Hematopoietic multipotent progenitor cell treated with erythropoietin and hydrocortisone succinate and interleukin-3 and kit ligand, for 4 days (in vitro differentiated cells): ENCODE results near the gene OTOF.

Source experiments
- DNase-seq: peaks from one replicate; pipeline ENCODE4 v3.0.0-alpha.2; 2015

The OTOF gene

DNA sequence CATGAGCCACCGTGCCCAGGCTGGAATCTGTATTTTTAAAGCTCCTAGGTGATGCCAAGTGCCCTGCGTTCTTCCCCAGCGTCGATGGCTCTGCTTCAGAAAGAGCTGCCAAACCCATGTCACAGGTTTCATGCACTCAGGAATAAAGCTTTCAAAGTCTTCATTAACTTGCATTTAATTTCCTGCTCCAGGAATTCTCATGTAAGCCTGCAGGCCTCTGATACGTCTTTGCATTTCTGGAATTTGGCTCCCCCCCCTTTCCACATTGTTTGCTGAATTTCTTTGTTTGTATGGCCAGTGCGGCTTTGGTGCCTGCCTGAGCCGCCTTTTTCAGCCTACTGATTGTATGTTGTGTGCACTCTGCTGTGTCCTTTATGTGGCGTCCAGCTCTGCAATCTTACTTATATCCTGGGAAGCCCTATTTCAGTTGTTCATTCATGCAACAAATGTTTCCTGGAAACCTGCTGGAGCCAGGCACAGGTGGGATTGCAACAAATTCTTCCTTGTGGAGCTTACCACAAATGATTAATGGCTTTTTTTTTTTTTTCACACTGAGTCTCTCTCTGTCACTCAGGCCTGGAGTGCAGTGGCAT is 17.9 kb upstream of the OTOF start:
- no peak for DNase-seq

GRCh38 chr2:26494891-26495290 is 17.0 kb upstream of the OTOF start:
- no peak for DNase-seq

DNA sequence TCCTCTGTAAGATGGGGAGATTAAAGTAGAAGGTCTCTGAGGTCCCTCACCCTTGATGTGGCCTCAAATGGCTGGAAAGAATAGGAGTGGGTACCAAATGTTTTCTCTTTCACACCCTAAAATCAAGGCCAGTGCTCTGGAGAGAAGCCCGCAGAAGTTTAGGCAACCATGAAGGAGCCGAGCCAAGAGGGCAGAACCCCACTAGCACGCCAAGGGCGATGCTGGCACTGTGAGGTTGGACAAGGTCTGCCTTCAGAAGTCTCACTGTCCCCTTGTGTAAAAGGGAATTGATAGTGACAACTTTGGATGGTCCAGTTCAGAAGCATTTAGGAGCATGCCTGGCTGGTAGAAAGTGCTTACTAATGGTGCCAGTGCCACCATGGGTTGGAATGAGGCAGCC is 16.3 kb upstream of the OTOF start:
- no peak for DNase-seq

DNA sequence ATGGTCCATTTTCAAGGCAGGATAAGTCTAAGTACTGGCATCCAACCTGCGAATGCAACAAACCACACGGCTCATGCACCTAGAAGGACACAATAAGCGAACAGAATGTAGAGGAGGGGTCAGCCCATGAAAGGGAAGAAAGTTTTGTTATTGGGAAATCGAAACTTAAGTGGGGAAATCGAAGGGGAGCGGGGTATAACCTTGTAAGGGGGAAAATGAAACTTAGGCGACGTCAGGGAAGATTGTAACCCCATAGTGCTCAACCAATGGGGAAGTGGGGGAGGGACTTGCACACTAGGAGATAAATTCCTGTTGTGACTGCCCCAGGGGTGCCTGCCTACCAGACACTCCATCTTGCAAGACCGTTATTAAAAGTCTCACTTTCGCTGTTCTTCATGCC is 15.6 kb upstream of the OTOF start:
- DNase-seq = no peak

DNA sequence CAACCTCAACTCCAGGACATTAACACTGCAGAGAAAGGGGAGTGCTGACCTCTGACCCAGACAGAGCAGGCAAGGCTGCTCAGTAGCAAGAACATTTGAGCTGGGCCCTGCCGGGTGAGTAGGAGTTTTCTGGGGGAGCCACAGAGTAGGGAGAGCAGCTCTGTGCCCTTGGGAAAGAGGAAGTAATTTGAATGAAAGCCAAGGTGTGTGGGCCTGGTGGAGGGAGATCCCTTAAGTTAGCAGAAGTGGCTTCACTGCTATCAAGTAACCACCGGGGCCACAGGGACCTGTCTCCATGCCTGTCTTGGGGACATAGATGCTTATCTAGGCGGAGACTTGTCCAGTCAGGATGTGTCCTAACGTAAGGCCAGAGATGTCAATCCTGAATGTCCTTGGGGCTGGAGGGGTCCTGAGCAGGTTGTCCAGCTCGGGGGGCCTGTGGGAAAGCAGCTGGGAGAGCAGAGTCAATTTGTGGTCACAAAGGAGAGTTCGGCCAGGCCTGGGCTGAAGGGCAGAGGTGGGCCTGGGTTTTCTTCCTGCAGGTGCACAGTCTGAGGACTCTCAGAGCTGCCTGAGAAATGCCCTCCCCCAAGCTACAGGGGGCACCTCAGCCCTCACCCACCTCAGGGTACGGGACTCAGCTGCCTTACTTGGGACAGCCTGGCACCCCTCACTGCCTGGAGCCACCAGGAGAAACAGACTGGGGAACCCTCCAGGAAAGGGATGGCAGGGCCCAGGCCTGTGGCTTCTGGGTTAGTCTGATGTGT is 15.0 kb upstream of the OTOF start:
- peak; percentile 57 for DNase-seq

GRCh38 chr2:26491563-26492167 is 13.7 kb upstream of the OTOF start:
- no peak for DNase-seq

GRCh38 chr2:26489213-26489850 is 11.4 kb upstream of the OTOF start:
- no peak for DNase-seq

DNA sequence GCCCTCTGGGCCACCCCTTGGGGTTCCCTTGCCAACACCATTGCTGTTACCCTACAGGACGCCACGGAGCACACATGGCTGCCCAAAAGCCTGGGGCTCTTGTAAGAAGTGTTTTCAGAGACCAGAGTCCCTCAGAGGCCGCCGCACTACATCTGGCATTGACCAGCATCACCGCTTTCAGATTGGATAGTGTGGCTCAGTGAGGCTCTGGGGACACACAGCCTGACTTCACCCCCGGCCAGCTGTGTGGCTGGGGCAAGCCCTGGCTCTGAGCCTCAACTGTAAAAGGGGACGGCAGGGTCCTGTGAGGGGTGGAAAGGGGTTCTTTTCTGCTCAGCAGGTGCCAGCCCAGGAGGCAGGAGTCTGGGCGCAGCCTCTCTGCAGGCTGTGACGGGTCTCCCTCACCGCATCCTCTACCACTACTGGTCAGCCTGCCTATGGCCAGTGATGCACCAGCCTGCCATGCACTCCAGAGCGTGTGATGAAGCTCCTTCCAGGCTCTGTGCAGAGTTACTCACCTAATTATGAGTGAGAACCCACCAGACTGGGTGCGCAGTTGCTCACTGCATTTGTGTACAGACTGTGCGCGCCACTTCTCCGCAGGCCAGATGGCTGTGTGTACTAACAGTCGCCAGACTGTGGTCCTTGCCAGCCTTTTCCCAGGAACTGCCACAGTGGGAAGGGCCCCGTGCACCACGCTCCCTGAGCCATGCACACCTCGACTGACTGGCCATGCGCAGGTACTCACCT is 10.7 kb upstream of the OTOF start:
- no peak for DNase-seq

GRCh38 chr2:26487192-26487591 is 9.3 kb upstream of the OTOF start:
- DNase-seq = no peak

DNA sequence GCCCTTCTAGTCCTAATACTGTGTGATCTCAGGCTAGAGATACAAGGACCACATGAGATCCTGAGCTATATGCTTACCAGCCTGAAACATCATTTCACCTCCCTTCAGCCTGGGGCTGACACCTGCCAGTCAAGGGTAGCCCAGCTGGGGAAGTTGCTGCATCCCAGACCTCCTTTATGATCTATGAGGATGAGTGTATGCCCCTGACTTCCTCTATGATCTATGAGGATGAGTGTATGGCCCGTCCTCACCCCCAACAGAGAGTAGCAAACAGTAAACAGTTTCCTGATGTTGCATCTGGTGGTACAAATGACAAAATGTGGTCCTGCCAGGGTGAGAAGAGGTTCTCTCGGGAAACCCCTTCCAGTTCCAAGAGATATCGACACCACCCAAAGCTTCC is 8.9 kb upstream of the OTOF start:
- no peak for DNase-seq

- no peak for DNase-seq
These were observed 7.9 kb upstream of the OTOF start for GRCh38 chr2:26485725-26486418.

DNA sequence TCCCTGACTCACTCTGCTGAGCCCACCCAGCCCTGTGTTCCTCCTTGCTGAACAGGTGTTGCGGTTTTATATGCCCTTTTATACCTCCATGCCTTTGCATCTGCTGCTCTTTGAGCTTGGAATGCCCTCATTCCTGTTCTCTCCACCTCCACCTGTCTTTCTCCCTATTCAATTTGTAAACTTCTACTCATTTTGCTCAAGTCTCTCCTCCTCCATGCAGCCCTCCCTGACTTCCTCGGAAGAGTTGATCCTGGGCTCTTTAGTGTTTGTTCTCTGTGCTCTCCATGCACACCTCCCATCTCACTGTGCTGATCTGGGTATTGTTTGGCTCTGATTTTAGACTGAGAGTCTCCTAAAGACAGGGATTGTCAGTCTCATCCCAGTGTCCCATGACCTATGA is 7.2 kb upstream of the OTOF start:
- DNase-seq = no peak

GRCh38 chr2:26484579-26484978 is 6.7 kb upstream of the OTOF start:
- DNase-seq = no peak

- DNase-seq = no peak
These were observed 6.1 kb upstream of the OTOF start for GRCh38 chr2:26483957-26484565.

DNA sequence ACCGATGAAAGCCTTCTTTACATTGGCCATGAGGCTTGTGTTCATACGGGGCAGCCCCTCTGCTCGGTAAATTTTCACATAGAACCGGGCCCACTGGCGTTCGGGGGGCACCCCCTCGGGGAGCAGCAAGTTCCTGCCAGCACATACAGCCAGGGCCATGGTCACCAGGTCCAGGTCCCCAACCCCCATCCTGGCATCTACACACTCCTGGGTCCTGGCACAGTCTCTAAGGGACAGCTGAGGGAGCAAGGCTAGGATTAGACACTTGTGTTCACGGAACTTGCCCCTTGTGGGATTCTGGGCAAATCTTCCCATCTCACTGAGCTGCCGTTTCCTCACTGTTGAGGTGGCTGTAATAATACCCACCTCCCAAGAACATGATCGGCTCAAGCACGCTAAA is 5.6 kb upstream of the OTOF start:
- DNase-seq = no peak

GRCh38 chr2:26483027-26483326 is 5.1 kb upstream of the OTOF start:
- DNase-seq = no peak

DNA sequence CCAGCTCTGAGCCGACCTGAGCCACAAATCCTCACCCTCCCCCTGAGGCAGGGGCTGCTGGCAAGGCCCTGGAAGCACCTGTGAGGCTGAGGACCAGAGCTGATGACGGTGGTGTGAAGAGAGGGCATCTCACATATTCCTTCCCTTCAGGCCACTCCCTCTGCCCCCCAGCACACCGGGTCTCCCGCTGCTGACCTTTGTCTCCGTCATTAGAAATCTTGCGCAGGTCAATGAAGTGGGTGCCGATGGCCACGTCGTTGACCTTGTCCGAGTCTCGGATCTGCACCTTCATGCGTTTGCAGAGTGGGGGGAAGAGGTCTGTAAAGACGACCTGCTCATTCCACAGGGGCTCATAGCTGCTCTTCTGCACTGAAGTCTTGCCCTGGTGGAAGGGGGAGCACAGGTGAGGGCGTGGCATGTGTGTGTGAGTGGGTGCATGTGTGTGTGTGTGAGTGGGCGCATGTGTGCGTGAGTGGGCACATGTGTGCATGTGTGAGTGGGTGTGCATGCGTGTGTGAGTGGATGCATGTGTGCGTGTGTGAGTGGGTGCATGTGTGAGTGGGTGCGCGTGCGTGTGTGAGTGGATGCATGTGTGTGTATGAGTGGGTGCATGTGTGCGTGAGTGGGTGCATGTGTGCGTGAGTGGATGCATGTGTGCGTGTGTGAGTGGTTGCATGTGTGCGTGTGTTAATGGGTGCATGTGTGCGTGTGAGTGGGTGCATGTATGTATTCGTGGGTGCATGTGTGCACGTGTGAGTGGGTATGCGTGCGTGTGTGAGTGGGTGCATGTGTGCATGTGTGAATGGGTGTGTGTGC is 4.5 kb upstream of the OTOF start:
- DNase-seq = no peak

DNA sequence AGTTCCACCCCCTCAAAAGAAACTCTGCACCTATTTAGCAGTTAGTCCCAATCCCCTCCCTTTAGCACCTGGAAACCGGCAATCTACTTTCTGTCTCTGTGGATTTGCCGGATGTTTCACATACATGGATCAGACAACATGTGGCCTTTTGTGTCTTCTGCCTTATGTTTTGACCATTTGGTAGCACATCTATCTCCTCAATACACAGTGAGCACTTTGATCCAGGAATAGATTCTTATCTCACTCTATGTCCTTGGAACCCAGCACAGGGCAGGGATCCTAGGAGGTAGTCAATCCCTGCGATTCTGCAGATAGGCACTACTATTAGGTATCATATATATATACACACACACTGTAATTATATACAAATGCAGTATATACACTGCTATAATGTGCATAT is 3.8 kb upstream of the OTOF start:
- no peak for DNase-seq

- no peak for DNase-seq
These were observed 2.9 kb upstream of the OTOF start for GRCh38 chr2:26480566-26481423.

- no peak for DNase-seq
These were observed 2.1 kb upstream of the OTOF start for GRCh38 chr2:26479789-26480565.
